Measurements from ENCODE around the gene CEP70.

CEP70 gene

DNA sequence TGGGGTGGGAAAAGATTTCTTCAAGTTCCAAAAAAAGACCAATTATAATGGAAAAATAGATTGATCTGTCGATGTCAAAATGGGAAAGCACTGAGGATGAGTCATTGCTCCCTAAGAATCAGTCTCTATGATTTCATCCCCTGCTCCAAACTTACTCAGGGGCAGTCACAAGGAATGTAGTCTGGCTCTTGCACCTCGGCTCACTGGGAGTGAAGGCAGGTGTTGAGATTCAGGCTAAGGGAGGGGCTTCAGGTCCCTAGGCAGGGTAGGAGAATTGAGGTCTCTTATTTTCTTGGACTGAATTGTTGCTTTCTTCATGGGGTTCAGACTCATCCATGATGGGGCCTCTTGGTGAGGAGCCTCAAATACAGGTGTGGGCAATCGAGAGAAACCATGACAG is 145.4 kb downstream of the CEP70 start:
- no peak for DNase-seq

DNA sequence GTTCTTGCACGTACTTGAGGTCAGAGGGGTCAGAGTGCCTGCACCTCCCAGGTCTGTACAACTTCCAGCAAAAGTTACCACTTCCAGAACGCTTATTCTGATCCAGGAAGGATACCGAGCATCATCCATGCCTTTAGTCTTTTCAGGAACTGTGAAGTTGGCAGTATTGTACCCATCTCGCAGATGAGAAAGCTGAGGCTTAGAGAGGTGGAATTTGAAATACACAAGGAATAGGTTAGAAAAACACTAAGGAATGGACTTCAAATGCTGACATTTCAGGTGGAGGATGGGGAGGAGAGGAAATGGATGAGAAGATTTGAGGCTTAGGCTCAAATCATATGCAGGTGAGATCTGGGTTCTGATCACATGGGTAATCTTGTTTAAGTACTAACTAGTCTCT is 148.4 kb downstream of the CEP70 start:
- no peak for DNase-seq

DNA sequence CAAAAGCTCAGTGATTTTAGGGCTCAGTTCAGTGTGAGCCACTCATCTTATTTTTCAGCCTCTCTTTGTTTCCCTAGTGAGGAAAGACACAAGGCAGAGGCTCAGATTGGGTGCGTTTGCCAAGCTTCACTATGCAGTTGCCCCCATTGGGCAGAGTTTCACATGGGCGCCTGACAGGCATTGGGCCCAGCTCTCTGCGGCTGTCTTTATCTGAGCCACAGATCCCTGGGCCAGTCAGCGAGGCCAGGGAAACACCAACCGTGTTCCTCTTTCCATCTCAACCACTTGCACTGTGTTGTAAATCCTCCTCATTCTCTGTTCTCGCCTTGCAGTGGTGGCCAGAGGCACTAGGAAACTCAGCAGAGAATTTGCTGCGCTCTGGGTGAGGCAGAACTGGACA is 148.8 kb downstream of the CEP70 start:
- DNase-seq = no peak

All from NCI-H748 treated with DMSO at 0.1 percent for 48 hours (cell line).